ENCODE data around the gene AFMID.

GRCh38 chr17:78230252-78230962, 43.2 kb downstream of the AFMID start:
- TF ChIP-seq, protein P1, sequence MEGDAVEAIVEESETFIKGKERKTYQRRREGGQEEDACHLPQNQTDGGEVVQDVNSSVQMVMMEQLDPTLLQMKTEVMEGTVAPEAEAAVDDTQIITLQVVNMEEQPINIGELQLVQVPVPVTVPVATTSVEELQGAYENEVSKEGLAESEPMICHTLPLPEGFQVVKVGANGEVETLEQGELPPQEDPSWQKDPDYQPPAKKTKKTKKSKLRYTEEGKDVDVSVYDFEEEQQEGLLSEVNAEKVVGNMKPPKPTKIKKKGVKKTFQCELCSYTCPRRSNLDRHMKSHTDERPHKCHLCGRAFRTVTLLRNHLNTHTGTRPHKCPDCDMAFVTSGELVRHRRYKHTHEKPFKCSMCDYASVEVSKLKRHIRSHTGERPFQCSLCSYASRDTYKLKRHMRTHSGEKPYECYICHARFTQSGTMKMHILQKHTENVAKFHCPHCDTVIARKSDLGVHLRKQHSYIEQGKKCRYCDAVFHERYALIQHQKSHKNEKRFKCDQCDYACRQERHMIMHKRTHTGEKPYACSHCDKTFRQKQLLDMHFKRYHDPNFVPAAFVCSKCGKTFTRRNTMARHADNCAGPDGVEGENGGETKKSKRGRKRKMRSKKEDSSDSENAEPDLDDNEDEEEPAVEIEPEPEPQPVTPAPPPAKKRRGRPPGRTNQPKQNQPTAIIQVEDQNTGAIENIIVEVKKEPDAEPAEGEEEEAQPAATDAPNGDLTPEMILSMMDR (IDR thresholded peaks at IDR 0.05), result no peak
- TF ChIP-seq POLR2A (IDR thresholded peaks at IDR 0.05) (no peak), POLR2AphosphoS5 (IDR thresholded peaks at IDR 0.05; ENCODE audit: insufficient read depth in 1 of 2, low read depth in 1 of 2) (no peak)
